Brain pericyte (primary cell): ENCODE data around the gene NGDN.

Experiments used
- DNase-seq: peaks from one replicate; pipeline ENCODE4 v3.0.0-alpha.2; 2012; ENCODE audit warnings: low read depth, low spot score

The NGDN gene

DNA sequence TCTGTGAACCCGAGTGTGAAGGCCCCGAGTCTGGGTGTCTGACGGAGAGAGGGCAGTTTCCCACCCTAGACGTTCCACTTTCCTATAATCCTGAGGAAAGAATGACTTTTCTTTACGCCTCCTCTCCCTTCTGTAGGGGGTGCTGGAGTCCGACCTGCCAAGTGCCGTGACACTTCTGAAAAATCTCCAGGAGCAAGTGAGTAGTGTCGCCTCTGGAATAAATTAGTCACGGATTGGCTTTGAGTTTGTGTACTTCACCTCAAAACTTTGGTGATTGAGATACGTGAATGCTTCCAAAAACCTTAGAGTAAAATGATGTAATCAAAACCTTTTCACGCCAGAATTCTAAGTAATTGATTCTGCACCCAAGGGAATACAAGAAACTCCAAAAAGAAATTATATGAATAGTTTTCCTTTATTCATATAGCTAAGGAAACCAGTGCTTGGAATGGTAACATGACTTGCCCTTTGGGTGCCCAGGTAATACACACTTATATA lies 452 bp downstream of the NGDN start:
- no peak for DNase-seq

DNA sequence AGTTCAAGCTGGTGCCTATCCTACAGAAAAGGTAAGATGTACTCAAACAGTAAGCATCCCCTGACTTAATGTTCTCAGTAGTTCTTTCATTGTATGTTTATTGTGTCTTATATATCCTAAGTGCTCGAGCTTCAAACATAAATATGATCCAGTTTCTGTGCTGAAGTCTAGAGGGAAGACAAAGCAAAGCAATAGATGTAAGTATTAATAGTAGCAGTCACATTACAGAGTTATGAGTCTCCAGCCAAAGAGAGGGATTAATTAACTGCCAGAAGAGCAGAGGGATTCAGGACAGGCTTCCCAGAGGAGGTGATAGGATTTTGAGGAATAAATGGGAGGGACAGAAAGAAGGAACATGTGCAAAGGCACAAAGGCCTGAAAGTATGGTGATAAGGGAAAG lies 1.4 kb downstream of the NGDN start:
- DNase-seq, result no peak

DNA sequence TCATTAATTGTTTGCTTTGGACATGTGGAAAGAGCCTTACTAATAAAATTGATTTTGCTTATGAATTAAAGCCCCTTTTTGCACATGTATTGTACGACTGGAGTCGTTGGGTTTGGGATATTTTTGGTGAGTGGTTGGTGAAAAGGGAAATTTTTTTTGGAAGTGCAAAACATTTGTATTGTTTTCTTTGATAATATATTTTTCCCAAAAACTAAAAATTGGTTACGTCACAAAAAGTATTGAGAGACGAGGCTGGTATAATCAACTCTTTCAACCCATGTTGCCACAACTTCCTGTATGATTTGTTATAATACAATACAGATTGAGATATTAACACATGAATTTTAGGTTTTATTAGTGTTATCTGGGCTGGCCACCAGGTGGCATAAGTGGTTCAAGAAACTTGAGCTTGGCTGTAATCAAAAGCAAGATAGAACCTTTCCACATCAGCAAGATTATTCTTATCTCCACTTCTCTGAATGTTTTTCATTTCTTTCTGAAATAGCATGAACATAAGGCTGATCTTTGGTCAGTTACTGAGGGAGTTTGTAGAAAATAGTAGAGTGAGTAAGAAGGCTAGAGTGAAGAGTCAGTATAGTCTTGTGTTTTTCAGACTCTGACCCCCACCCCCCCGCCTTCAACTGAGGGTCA lies 8.7 kb downstream of the NGDN start:
- DNase-seq, result no peak

DNA sequence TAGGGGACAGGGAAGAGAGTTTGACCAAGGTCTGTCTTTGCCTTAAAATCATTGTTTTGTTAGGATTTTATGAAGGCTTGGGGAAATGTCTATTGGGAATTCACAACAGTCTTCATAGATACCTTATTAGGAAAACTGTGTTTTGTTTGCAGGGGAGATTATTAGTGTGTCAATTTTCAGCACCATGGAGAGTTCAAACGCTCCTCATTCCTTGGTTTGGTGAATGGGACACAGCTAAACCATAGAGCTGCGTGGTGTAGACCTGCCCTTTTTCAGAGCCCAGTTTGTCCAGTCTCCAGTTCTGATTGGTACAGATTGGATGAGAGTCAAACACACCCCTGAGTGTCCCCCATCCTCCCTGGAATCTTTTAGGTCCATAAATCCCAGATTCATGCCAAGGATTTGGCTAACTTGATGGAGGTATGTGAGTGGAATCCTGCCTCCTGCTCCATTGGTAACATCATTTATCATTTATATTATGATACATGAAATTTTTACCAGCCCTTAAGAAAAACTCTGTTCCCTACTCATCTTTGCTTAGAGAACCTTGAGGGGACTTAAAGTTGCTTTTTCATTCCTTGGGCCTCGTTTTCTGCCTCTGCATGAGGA lies 12.0 kb downstream of the NGDN start:
- no peak for DNase-seq

DNA sequence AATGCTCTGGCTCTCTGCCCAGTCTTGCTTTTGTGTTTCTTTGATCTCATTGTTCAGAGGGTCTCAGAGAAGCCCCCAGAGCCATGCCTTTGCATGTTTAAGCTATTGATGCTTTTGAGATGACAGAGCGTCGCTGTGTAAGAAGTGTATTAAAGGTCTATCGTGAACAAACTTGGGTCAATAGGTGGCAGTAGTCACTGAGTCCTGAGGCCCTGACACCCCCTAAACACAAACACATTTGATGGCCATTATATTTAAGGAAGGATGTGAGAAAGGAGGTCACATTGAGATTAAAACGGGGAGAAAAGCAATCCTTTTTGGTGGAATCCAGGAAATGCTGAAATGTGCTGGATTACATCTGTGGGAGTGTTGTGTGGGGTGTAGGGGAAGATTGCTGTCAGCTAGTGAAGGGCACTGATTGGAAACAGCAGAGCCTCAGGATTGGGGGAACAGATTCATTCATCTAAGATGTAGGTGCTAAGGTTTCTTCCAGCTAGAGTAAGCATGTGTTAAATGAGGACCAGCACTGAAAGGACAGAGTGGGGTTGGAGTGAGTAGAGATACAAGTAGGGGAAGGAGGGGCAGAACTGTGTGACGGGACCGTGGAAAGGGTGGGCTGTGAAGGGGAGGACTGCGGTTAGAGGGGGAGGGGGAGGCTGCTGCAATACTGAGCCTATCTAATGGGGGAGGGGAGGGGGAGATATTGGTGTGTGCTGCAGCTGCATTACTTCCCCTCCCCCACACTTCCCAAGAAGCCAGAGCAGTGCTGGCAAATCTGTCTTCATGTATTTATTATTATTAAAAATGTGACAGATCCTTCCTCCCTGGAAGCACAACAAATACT lies 12.7 kb downstream of the NGDN start:
- no peak for DNase-seq

DNA sequence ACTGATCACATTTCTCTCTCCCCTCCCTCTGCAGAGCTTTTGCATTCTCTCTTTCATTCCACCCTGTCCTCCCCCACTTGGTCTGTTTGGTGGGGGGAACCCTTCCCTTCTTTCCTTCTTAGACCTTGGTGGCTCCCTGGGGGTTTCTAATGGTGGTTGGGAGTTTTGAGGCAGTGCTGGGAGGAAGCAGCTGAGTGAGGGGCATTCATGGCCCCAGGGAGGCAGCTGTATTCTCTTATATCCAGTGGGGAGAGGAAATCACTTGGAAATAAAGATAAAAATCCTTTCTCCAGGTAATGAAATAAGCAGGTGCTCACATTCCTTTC lies 13.3 kb downstream of the NGDN start:
- no peak for DNase-seq

DNA sequence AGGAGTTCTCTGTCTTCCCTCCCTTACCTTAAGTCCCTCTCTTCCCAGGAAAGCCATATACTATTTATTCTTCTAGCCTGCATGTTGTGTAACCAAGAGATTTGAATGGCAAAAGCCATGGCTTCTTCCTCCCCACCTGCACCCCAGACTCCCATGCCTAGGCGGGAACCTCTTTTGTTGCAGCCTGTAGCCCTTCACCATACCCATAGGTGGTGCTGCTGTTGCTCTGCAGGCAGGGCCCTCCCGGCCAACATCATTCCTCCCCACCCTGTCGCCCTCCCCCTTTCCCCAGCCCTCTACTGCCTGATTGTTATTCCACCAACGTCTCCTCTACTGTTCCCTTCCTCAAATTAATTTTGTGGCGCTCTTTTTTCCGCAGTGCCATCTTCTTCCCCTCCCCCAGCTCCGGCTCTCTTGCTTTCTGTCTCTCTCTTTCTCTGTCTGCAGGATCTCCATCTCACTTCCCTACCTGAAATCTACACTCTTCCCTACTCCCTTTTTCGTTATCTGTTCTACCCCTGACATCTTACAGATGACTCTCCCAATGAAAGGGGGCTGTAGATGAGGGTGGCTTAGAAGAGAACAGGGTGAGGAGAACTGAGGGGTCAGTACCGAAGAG lies 13.8 kb downstream of the NGDN start:
- no peak for DNase-seq

DNA sequence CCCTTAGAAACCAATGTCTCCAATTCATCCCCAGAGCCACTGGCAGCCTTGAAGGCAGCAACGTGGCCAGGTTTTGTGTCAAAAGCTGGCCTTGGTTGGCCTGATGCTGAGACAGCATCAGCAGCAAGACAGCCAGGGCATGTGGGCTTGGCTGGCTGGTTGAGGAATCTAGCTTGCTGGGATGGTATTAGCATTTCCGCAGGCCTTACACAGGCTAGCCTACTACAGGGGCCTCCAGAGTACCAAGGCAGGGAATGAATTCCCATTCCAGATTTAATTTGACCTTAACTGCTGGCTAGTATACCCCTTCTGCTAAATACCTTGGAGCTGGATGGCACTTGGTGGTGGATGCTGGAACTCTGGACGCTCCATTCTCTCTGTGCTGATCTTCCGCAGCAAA lies 15.8 kb downstream of the NGDN start:
- no peak for DNase-seq

DNA sequence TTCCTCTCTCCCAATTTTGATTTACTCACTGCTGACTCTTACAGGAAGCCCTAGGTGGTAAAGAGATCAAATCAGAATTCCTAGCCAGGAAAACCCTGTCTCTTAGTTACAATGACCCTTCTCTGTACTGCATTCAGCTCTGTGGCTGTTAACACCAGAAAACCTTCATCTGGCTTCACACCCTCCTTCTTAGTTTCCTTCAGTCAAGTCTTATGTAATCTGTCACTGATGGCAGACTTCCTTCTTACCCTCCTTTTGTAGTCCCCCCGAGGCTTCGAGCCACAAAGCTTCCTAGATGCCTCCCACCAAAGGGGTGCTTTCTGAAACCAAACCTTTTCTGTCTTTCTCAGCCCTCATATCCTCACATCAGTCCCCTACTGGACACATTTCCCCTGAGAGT lies 16.5 kb downstream of the NGDN start:
- DNase-seq, result no peak

DNA sequence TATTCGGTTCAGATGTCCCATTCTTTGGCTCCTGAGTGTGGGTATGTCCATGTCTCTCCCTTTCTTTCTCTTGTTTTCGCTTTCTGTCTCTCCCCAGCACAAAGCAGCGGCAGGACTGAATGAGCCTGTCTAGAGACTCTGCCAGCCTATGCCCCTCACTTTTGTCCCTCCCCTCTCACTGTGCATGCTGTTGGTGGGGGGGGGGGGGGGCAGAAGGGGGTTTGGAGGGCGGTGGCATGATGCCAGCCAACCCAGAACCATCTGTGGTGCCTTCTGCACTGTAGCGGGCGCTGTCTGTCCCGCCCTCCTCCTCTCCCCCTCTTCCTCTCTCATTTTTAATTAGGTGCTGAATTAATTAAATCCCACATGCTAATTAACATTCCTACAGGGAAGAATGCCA lies 17.7 kb downstream of the NGDN start:
- no peak for DNase-seq

DNA sequence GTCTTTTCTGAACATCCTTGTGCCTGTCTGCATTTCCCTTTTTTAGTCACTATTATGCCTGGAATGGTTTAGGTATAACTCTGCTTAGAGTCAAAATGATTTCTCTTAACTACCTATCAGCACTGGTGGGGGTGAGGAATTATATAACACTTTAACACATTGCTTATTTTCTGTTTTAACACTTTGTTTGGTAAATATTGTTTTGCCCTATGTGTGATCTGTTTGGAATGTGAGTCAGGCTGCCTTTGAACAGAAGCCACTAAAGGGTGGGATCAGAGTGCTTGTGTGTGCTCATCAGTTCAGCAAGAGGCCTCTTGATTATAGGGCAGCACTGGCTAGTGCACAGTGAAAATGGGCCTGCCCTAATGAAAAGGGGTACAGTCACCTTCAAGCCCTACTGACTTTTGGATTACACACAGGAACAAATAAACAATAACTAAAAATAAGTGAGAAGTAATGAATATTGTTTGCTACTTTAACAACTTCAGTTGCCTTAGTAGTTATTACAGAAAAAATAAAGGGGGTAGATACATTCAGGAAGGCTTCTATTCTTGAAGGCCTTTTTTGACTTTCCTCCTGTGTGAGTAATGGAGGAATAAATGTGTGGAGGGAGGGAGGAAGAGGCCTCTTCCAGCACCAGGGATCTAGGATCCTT lies 23.2 kb downstream of the NGDN start:
- DNase-seq, result no peak

DNA sequence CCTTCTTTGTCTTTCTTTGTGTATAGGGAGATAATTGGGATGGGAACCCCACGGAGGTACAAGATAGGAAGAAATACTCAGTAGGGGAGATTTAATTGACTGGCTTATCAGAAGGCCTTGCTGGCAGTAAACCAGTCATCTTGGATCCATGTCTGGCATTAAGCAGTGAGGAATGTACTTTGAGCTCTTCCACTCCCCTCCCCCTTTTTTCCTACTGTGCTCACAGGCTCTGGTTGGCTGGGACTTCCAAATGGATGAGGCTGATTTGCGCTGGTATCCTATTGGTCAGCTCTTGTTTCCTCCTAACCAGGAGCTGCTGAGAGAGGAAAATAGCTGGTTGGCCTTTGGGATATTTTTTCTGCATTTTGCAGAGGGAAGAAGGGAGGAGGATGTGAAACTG lies 24.7 kb downstream of the NGDN start:
- DNase-seq, result no peak

DNA sequence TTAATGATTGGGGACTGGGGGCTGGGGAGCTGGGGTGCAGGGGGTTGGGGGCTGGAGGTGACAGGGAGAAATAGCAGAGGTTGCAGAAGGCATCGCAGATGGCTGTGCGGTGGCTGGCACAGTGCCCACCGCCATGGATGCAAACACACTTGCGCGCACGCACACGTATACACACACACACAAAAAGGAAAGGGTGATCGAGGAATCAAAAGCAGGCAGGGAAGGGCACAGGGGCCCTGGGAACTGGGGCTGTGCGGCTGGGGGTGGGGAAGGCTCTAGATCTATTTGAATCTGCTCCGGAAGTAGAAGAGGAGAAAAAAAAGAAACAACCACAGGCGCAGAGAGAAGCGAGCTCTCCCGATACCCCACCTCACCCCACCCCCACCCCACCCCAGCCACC lies 42.7 kb downstream of the NGDN start:
- no peak for DNase-seq

DNA sequence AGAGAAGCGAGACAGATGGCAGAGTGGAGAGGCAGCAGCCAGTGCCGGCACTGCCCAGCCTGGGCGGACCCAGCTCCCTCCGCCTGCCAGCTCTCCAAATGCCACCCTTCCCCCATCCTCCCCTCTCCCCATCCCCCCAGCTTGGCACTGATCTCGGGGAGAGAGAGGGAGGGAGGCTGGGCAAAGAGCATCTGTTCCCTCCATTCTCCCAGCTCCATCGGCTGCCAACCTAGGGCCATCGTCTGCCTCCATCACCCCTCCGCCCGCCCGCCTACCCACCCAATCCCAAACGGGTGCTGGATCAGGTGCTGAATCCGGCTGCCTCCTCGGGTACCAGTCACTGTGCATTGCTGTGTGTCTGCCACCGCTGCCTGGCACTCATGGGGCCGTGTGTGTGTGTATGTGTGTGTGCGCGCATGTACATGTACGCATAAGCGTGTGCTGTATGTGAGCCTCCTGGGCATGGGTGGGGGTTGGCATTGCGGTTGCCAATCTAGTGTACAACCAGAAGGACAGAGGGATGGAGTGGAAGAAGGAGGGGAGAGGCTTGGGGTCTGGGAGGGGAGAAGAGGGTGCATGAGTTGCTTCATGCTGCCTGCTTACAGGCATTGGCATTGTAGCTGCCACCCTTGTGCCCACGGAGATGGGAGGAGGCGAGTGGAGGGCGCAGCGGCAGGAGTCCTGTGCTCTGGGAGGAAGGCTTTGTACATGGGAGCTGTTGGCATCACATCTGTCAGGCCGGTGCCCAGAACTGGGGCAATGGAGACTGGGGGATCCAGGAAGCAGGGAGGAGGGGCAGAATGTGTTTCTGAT lies 43.7 kb downstream of the NGDN start:
- no peak for DNase-seq

DNA sequence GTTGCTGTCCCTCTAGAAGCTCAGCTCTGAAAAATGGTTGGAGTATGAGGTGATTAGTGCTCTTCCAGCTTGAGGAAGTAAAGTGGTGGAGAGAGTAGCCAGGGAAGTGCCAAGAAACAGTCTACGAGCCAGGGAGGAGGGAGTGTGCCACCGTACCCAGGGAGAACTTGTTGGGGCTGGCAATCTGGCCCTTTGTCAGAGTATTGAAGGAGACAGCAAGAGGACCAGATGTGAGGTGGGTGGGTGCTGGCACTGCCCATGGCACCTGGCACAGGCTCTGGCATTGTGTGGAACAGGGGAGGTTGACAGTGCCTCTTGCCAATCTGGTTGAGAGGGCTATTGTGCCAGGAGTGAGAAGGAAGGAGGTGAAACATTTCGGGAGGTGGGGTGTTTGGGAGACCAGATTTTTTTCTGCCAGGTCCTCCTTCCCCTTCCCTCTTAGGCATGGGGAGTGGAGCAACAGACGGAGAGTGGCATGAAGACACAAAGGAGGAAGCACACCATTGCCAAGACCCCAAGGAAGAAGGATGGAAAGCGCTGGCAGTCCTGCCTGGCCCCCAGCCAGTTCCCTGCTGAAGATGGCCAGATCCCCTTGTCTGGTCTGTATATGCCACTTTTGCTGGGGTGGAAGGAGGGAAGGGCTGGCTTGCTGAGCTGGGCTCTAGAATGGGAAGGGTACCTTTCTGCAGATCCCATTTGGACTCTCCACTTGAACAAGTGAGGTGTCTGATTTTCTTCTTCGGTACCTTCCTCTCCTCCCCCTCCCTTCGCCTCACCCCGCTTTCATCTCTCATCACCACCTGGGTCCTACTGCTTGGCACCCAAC lies 44.5 kb downstream of the NGDN start:
- no peak for DNase-seq

DNA sequence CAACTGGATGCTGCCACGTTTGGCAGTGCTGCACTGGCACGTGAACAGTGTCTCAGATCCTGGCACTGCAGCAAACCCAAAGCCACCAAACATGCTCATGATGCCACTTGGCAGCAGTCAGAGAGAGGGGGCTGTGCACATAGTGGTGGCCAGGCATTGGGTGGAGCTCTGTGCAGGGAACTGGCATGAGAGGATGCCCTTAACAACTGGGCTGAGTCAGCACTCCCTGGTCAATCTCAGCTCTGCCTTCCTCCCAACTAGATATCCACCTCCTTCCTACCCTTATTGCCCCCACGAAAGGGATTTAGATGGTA lies 45.1 kb downstream of the NGDN start:
- DNase-seq, result no peak

DNA sequence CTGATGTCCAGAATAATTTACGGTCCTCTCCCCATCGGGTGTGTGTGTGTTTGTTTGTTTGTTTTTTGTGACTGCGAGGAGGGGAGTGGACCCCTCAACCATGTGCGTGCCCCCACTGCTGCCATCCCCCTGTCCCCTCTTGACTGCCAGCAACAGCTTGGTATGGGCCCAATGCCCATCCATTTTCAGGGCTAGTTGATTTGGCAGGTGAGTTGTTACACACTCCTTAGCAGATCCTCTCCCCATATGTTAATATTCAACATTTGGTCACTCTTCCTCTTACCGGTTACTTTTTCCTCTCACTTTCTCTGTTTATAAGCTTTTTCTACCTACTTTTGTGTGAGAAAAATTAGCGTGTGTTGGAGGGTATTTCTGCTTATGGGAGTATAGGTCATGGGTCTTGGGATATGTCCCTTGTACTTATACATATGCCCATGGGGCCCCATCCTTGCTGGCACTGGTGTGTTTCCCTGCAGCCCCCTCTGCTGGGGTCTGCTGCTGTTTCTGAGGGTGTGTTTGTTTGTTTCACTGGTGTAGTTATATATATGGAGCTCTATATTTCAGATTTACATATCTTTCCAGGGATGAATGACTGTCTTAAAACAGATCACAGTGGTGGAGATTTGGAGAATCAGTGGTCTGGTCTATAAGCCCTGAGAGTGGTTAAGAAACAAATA lies 48.3 kb downstream of the NGDN start:
- no peak for DNase-seq

DNA sequence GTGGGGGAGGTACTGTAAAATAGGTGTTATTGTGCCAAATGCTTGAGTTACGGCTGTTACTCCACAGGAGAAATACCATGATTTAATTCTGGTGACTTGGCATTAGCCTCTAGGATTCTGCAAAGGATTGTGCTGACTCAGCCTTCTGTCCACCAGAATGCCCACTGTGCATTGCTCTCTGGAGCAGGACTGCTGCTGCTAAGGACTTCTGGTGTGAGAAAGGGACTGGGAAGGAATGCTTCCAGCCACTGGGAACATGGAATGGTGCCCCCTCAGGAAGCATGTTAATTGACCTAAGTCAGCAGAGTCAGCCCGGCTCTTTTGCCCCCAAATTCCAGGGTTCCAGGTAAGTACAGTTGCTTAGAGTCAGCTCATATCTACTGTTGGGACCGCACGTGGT lies 49.2 kb downstream of the NGDN start:
- no peak for DNase-seq

DNA sequence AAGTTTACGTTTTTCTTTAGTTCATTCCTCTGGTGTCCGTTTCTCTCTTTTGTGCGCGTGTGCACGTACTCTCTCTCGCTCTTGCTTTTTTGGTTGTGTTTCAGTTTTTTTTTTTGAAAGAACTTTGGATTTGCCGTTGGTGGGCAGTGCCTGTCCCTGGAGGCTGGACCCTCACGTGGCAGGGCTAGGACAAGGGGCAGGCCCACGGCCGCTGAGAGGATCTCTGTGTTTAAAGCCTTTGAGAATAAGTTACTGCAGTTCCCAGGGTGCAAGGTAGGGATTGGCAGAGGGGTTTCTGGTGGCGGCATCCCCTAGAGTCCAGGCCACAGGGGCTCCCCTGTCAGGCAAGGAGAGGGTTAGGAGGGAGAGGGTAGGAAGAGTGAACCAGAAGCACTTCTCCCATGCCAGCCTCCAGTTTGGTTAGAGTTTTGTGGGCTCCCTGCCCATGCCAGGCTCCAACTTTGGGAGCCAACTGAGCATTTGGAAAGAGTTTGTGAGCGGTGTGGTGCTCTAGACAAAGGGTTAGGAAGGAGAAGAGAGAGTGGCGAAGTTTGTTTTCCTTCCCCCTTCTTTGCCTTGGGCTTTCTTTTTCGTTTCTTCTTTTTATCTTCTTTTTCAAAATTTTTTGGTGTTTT lies 51.5 kb downstream of the NGDN start:
- no peak for DNase-seq
